K562 (cell line): ENCODE data around the gene SYT1.

ENCODE experiments used
- EP300 ChIP-seq: IDR thresholded peaks from 2 replicates; pipeline ENCODE4 v1.6.1; 2012; ENCODE audit warnings: low read length, improper control_type of control experiment
- POLR2A ChIP-seq: fragments of 450-650 bp; conservative IDR thresholded peaks from 2 replicates; pipeline ENCODE4 v1.6.1; 2016
- SMARCA4 ChIP-seq: fragments of 450-650 bp; IDR thresholded peaks from 2 replicates; pipeline ENCODE4 v1.6.1; 2016
- TF ChIP-seq, protein P1 (sequence below): fragments of 250-450 bp; sonication (Bioruptor Pico); IDR thresholded peaks from 2 replicates; pipeline ENCODE4 v1.8.0; 2022; ENCODE audit warnings: moderate library complexity, mild to moderate bottlenecking, inconsistent platforms
- TF ChIP-seq, protein P2 (sequence below): sonication (generic); formaldehyde crosslinking; IDR thresholded peaks from 2 replicates; pipeline ENCODE4 v1.8.0; 2022; ENCODE audit warnings: mild to moderate bottlenecking, missing genetic modification reagents
- TF ChIP-seq, protein P3 (sequence below), 3 experiments: IDR thresholded peaks in 2 of 3; conservative IDR thresholded peaks in 1 of 3; 2 replicates each; pipeline ENCODE4 v1.5.1; 2011 to 2012; ENCODE audit warnings: low read length in 3 of 3, mild to moderate bottlenecking in 3 of 3, control low read depth in 2 of 3, improper control_type of control experiment in 1 of 3, inconsistent platforms in 1 of 3, low read depth in 1 of 3, mixed read lengths in 1 of 3, moderate library complexity in 1 of 3; ENCODE audit not compliant: insufficient read depth in 2 of 3

DNA sequence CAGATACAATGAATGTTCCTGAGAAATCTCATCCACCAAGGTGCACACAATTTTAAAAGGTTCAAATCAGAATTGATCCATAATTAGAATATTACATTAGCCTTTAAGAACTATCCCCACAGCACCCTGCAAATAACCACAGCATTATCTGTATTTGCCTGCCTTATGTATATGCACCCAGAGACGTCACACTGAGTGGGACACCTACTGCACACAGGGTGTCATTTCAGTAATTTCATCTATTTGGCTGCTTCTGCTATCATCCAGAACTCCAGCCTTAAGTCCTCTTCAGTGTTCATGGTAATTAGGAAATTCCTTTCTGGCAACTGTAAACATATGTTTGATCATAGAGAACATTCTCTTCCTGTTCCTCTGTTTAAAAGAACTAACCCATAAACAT lies 298.4 kb downstream of the SYT1 start:
- no peak for TF ChIP-seq SMARCA4
- TF ChIP-seq, protein P1, sequence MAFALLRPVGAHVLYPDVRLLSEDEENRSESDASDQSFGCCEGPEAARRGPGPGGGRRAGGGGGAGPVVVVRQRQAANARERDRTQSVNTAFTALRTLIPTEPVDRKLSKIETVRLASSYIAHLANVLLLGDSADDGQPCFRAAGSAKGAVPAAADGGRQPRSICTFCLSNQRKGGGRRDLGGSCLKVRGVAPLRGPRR (CRISPR knock-in tag) = no peak
- no peak for TF ChIP-seq EP300
- no peak for TF ChIP-seq POLR2A
- TF ChIP-seq, protein P2, sequence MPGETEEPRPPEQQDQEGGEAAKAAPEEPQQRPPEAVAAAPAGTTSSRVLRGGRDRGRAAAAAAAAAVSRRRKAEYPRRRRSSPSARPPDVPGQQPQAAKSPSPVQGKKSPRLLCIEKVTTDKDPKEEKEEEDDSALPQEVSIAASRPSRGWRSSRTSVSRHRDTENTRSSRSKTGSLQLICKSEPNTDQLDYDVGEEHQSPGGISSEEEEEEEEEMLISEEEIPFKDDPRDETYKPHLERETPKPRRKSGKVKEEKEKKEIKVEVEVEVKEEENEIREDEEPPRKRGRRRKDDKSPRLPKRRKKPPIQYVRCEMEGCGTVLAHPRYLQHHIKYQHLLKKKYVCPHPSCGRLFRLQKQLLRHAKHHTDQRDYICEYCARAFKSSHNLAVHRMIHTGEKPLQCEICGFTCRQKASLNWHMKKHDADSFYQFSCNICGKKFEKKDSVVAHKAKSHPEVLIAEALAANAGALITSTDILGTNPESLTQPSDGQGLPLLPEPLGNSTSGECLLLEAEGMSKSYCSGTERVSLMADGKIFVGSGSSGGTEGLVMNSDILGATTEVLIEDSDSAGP = no peak
- TF ChIP-seq, protein P3, sequence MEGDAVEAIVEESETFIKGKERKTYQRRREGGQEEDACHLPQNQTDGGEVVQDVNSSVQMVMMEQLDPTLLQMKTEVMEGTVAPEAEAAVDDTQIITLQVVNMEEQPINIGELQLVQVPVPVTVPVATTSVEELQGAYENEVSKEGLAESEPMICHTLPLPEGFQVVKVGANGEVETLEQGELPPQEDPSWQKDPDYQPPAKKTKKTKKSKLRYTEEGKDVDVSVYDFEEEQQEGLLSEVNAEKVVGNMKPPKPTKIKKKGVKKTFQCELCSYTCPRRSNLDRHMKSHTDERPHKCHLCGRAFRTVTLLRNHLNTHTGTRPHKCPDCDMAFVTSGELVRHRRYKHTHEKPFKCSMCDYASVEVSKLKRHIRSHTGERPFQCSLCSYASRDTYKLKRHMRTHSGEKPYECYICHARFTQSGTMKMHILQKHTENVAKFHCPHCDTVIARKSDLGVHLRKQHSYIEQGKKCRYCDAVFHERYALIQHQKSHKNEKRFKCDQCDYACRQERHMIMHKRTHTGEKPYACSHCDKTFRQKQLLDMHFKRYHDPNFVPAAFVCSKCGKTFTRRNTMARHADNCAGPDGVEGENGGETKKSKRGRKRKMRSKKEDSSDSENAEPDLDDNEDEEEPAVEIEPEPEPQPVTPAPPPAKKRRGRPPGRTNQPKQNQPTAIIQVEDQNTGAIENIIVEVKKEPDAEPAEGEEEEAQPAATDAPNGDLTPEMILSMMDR (IDR thresholded peaks at IDR 0.05 in 2 of 3, conservative IDR thresholded peaks at IDR 0.05 in 1 of 3; ENCODE audit: insufficient read depth in 2 of 3, low read depth in 1 of 3, low read length in 3 of 3) = no peak
